Measurements from ENCODE around the gene DLEU7. TPM values are rescaled to one million over a fixed set of nuclear protein-coding genes. Genes with fewer than 3 reads are reported as not detected.

Gene DLEU7
- total RNA-seq, 8 experiments from 2014 or later: 0.31 to 4.8 (median 3.1) TPM; not detected in 1

GRCh38 chr13:50801087-50801931 lies 42.2 kb downstream of the DLEU7 start:
- Histone ChIP-seq H3K4me1 (replicated peaks in 1 of 2) (no peaks in the 10 kb centered on the region), H3K4me3 (no peak overlapping the region), H3K27ac (no peak overlapping the region)
- 32 to 87% (median 58%) methylated on average over 2 to 9 of the region's 13 CpGs for whole genome bisulfite sequencing, 10 experiments
- in situ Hi-C loops (cut with MboI; ENCODE audit: low pct_unique_long_range_greater_than_20kb in 2 of 9, low sequenced_read_pairs in 9 of 9, unreplicated experiment in 9 of 9): loop anchor here in 1 of 9 experiments (25.0 kb wide), 1 partner anchor 714 kb away; no protein-coding TSS in a partner anchor
- peak; percentile 46 to 96 (median 82) for ATAC-seq (replicated peaks in 6 of 8)

- ATAC-seq (replicated peaks in 6 of 8): peak in 2 of 8 experiments; percentile 18 to 55
- WGBS, 10 experiments: 40 to 92% (median 85%) methylated on average over 2 to 6 of the region's 6 CpGs; no CpG with 5 or more reads in 1 of the 10 experiments
Measured at GRCh38 chr13:50800091-50800739, 43.3 kb downstream of the DLEU7 start.

GRCh38 chr13:50798923-50799322 lies 44.6 kb downstream of the DLEU7 start:
- no peaks in the 10 kb centered on the region for H3K4me1 ChIP-seq (replicated peaks in 1 of 2)
- WGBS, 10 experiments: 67 to 100% (median 83%) methylated on average over 1 to 2 of the region's 2 CpGs; no CpG with 5 or more reads in 3 of the 10 experiments
- no peak for ATAC-seq (replicated peaks in 6 of 8)
- no peak overlapping the region for H3K27ac ChIP-seq
- in situ Hi-C loops (cut with MboI; ENCODE audit: low pct_unique_long_range_greater_than_20kb in 2 of 9, low sequenced_read_pairs in 9 of 9, unreplicated experiment in 9 of 9): no loop called here
- no peak overlapping the region for H3K4me3 ChIP-seq

More at GRCh38 chr13:50800091-50800739, 43.3 kb downstream of the DLEU7 start:
- in situ Hi-C loops (cut with MboI; ENCODE audit: low pct_unique_long_range_greater_than_20kb in 2 of 9, low sequenced_read_pairs in 9 of 9, unreplicated experiment in 9 of 9): loop anchor here in 1 of 9 experiments (25.0 kb wide), 1 partner anchor 713 kb away; no protein-coding TSS in a partner anchor
- Histone ChIP-seq H3K27ac (no peak overlapping the region), H3K4me1 (replicated peaks in 1 of 2) (no peaks in the 10 kb centered on the region), H3K4me3 (no peak overlapping the region)

GRCh38 chr13:50797091-50797490 lies 46.4 kb downstream of the DLEU7 start:
- 79 to 100% (median 98%) methylated on average over 1 to 7 of the region's 8 CpGs for WGBS, 10 experiments
- Histone ChIP-seq H3K4me3 (no peak overlapping the region), H3K27ac (no peak overlapping the region), H3K4me1 (replicated peaks in 1 of 2) (no peaks in the 10 kb centered on the region)
- in situ Hi-C loops (cut with MboI; ENCODE audit: low pct_unique_long_range_greater_than_20kb in 2 of 9, low sequenced_read_pairs in 9 of 9, unreplicated experiment in 9 of 9): no loop called here
- ATAC-seq (replicated peaks in 6 of 8): no peak

GRCh38 chr13:50796463-50796862 lies 47.0 kb downstream of the DLEU7 start:
- H3K4me3 ChIP-seq: no peak overlapping the region
- in situ Hi-C loops (cut with MboI; ENCODE audit: low pct_unique_long_range_greater_than_20kb in 2 of 9, low sequenced_read_pairs in 9 of 9, unreplicated experiment in 9 of 9): no loop called here
- WGBS, 10 experiments: 43 to 100% (median 92%) methylated on average over 1 of the region's 1 CpG; no CpG with 5 or more reads in 4 of the 10 experiments
- peak in 1 of 8 experiments; percentile 16 for ATAC-seq (replicated peaks in 6 of 8)
- H3K27ac ChIP-seq: no peak overlapping the region
- H3K4me1 ChIP-seq (replicated peaks in 1 of 2): no peaks in the 10 kb centered on the region

GRCh38 chr13:50794226-50794625 lies 49.3 kb downstream of the DLEU7 start:
- 100% methylated on average over 1 of the region's 1 CpG; no CpG with 5 or more reads in 3 of the 10 experiments for WGBS, 10 experiments
- in situ Hi-C loops (cut with MboI; ENCODE audit: low pct_unique_long_range_greater_than_20kb in 2 of 9, low sequenced_read_pairs in 9 of 9, unreplicated experiment in 9 of 9): no loop called here
- no peak for ATAC-seq (replicated peaks in 6 of 8)

GRCh38 chr13:50793026-50793425 lies 50.5 kb downstream of the DLEU7 start:
- no peak for ATAC-seq (replicated peaks in 6 of 8)
- WGBS, 10 experiments: 46 to 100% (median 68%) methylated on average over 1 to 3 of the region's 3 CpGs
- in situ Hi-C loops (cut with MboI; ENCODE audit: low pct_unique_long_range_greater_than_20kb in 2 of 9, low sequenced_read_pairs in 9 of 9, unreplicated experiment in 9 of 9): no loop called here
- H3K27ac ChIP-seq: no peak overlapping the region
- H3K4me1 ChIP-seq (replicated peaks in 1 of 2): no peaks in the 10 kb centered on the region
- no peak overlapping the region for H3K4me3 ChIP-seq

More at GRCh38 chr13:50794226-50794625, 49.3 kb downstream of the DLEU7 start:
- H3K4me3 ChIP-seq: no peak overlapping the region
- H3K4me1 ChIP-seq (replicated peaks in 1 of 2): no peaks in the 10 kb centered on the region
- no peak overlapping the region for H3K27ac ChIP-seq

- ATAC-seq (replicated peaks in 6 of 8): no peak
- 28 to 92% (median 86%) methylated on average over 2 to 12 of the region's 14 CpGs; no CpG with 5 or more reads in 1 of the 10 experiments for WGBS, 10 experiments
- in situ Hi-C loops (cut with MboI; ENCODE audit: low pct_unique_long_range_greater_than_20kb in 2 of 9, low sequenced_read_pairs in 9 of 9, unreplicated experiment in 9 of 9): no loop called here
- no peaks in the 10 kb centered on the region for H3K4me1 ChIP-seq (replicated peaks in 1 of 2)
- H3K4me3 ChIP-seq: no peak overlapping the region
- no peak overlapping the region for H3K27ac ChIP-seq
Measured at GRCh38 chr13:50788551-50789210, 54.8 kb downstream of the DLEU7 start.

GRCh38 chr13:50787316-50788195 lies 55.9 kb downstream of the DLEU7 start:
- H3K4me3 ChIP-seq: no peak overlapping the region
- 80 to 100% (median 91%) methylated on average over 2 to 4 of the region's 8 CpGs; no CpG with 5 or more reads in 2 of the 10 experiments for WGBS, 10 experiments
- peak in 1 of 8 experiments; percentile 30 for ATAC-seq (replicated peaks in 6 of 8)
- no peak overlapping the region for H3K27ac ChIP-seq
- H3K4me1 ChIP-seq (replicated peaks in 1 of 2): no peaks in the 10 kb centered on the region
- in situ Hi-C loops (cut with MboI; ENCODE audit: low pct_unique_long_range_greater_than_20kb in 2 of 9, low sequenced_read_pairs in 9 of 9, unreplicated experiment in 9 of 9): no loop called here

- Histone ChIP-seq H3K4me1 (replicated peaks in 1 of 2) (no peaks in the 10 kb centered on the region), H3K4me3 (no peak overlapping the region), H3K27ac (no peak overlapping the region)
- 40 to 97% (median 86%) methylated on average over 1 to 5 of the region's 6 CpGs; no CpG with 5 or more reads in 4 of the 10 experiments for WGBS, 10 experiments
- in situ Hi-C loops (cut with MboI; ENCODE audit: low pct_unique_long_range_greater_than_20kb in 2 of 9, low sequenced_read_pairs in 9 of 9, unreplicated experiment in 9 of 9): no loop called here
- ATAC-seq (replicated peaks in 6 of 8): no peak
Measured at GRCh38 chr13:50783717-50784290, 59.7 kb downstream of the DLEU7 start.

- no peak overlapping the region for H3K4me3 ChIP-seq
- 73 to 100% (median 100%) methylated on average over 1 to 2 of the region's 2 CpGs; no CpG with 5 or more reads in 3 of the 10 experiments for WGBS, 10 experiments
- in situ Hi-C loops (cut with MboI; ENCODE audit: low pct_unique_long_range_greater_than_20kb in 2 of 9, low sequenced_read_pairs in 9 of 9, unreplicated experiment in 9 of 9): no loop called here
- H3K27ac ChIP-seq: no peak overlapping the region
- H3K4me1 ChIP-seq (replicated peaks in 1 of 2): no peaks in the 10 kb centered on the region
- ATAC-seq (replicated peaks in 6 of 8): no peak
Measured at GRCh38 chr13:50783066-50783465, 60.4 kb downstream of the DLEU7 start.
